Spleen (tissue), 7 donors: ENCODE measurements around the gene PRRG3.

Source experiments
- POLR2A ChIP-seq, 3 donors: fragments of 450-650 bp; IDR thresholded peaks; one replicate each; pipeline ENCODE4 v1.5.1; 2017; ENCODE audit warnings: antibody characterized with exemption in 3 of 3, mild to moderate bottlenecking in 1 of 3
- POLR2AphosphoS5 ChIP-seq, 3 donors: sonication (generic); formaldehyde crosslinking; IDR thresholded peaks; one replicate each; pipeline ENCODE4 v1.5.1; 2017; ENCODE audit warnings: antibody characterized with exemption in 3 of 3
- TF ChIP-seq, protein P1 (sequence below), 11 experiments: fragments of 200-600 bp in 7 of 11; fragments of 450-650 bp in 4 of 11; sonication (generic) in 4 of 11; IDR thresholded peaks in 8 of 11; conservative IDR thresholded peaks in 3 of 11; 1 replicate in 7 of 11; 2 replicates in 4 of 11; pipeline versions ENCODE4 v1.4.0 to v1.8.0; 2016 to 2021; ENCODE audit warnings: antibody characterized with exemption in 11 of 11, inconsistent platforms in 4 of 11, mild to moderate bottlenecking in 1 of 11
- donor health status: DM: no; HTN: no; CAD: no; lungs with moderate emphysema.
- donor health status: DM: no; HTN: no; CAD: no.
- donor health status: DM: no; HTN: no; CAD: no.

DNA sequence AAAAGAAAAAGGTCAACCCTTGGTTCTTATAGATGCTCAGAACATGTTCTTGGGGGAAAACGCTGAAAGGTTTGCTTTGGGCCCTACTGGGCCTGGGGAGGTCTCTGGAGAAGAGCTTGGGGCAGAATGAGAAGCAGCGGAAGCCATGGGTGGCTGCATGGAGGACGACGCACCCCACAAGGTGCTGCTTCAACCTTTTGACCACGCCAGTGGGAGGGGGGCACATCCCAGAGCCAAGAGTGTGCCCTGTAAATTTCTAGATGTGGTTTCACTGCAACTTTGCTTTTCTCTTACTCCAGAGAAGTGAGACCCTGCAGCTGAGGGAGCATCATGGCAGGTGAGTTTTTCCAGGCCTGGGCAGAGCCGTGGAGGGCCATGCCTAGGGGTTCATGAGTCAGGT, 3.2 kb downstream of the PRRG3 start:
- TF ChIP-seq, protein P1, sequence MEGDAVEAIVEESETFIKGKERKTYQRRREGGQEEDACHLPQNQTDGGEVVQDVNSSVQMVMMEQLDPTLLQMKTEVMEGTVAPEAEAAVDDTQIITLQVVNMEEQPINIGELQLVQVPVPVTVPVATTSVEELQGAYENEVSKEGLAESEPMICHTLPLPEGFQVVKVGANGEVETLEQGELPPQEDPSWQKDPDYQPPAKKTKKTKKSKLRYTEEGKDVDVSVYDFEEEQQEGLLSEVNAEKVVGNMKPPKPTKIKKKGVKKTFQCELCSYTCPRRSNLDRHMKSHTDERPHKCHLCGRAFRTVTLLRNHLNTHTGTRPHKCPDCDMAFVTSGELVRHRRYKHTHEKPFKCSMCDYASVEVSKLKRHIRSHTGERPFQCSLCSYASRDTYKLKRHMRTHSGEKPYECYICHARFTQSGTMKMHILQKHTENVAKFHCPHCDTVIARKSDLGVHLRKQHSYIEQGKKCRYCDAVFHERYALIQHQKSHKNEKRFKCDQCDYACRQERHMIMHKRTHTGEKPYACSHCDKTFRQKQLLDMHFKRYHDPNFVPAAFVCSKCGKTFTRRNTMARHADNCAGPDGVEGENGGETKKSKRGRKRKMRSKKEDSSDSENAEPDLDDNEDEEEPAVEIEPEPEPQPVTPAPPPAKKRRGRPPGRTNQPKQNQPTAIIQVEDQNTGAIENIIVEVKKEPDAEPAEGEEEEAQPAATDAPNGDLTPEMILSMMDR (IDR thresholded peaks at IDR 0.05 in 8 of 11, conservative IDR thresholded peaks at IDR 0.05 in 3 of 11) = no peak
- TF ChIP-seq POLR2A (IDR thresholded peaks at IDR 0.05) (no peak), POLR2AphosphoS5 (IDR thresholded peaks at IDR 0.05) (no peak)
